GM19438 (cell line): ENCODE measurements around the gene DAB2IP.
A peak's percentile ranks its signal among the peaks of the same experiment; 100 is the strongest.

ENCODE experiments used
- ATAC-seq: cut with Tn5 transposase; IDR thresholded peaks from one replicate; pipeline ENCODE4 v1.9.1; 2021; ENCODE audit warnings: low read depth; ENCODE audit not compliant: unreplicated experiment

Gene DAB2IP

DNA sequence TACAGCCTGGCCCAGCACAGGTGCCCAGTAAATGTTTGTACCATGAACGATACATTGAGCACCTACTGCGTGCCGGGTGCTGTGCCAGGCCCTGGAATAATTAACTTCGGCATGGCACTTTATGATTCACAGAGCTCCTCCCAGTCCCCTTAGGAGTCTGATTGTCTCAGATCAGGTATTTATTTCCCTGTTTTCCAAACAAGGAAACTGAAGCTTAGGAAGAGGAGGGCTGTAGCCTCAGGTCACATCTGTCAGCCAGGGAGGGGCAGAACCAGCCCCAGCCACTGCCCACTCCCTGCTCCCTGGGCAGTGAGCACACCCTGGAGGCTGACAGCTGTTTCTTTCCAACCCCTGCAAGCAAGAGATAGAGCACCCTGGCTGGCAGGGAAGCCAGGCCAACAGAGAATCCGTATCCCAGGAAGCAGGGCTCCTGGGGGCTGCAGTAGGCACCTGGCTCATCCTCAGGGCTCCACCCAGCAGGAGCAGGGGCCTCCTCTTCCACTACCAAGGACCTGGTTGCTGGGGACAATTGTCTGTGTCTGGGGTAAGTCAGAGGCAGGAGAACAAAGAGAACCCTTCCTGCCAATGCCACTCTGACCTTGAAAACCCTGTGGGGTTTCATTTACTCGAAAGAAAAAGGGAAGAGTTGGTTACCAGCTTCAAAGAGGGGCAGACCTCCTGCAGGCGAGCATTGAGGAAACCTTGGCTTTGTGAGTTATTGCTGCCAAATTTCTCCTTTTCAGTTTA, 69.0 kb downstream of the DAB2IP start:
- no peak for ATAC-seq

DNA sequence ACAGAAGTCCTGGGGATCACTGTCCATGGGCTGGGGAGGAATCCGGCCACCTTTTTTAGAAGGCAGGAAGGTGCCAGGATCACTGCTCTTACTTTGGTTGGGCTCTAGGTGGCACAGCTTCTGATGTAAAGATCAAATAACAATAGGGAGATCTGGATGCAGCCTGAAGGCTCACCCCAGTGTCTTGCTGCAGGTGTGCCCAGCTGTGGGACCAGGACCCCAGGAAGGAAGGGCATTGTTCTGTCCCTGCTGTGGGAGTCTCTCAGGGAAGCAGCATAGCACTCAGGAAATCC, 69.6 kb downstream of the DAB2IP start:
- no peak for ATAC-seq

DNA sequence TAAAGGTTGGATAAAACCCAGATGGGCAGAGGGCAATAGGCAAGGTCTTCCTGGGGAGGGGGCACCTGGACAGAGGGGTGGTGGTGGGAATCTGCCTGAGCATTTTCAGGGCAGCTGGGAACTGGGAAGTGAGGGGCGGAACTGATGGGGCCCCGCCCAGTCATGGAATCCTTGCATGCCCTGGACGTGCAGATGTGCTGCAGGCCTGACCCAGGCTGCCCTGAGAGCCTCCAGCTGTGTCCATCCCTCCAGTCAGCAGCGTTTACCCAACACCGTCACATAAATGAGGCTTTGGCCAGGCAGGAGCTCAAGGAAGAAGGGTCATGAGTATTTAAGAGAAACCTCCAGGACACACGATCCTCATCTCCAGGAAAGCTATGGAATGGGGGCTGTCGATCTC, 70.3 kb downstream of the DAB2IP start:
- no peak for ATAC-seq

DNA sequence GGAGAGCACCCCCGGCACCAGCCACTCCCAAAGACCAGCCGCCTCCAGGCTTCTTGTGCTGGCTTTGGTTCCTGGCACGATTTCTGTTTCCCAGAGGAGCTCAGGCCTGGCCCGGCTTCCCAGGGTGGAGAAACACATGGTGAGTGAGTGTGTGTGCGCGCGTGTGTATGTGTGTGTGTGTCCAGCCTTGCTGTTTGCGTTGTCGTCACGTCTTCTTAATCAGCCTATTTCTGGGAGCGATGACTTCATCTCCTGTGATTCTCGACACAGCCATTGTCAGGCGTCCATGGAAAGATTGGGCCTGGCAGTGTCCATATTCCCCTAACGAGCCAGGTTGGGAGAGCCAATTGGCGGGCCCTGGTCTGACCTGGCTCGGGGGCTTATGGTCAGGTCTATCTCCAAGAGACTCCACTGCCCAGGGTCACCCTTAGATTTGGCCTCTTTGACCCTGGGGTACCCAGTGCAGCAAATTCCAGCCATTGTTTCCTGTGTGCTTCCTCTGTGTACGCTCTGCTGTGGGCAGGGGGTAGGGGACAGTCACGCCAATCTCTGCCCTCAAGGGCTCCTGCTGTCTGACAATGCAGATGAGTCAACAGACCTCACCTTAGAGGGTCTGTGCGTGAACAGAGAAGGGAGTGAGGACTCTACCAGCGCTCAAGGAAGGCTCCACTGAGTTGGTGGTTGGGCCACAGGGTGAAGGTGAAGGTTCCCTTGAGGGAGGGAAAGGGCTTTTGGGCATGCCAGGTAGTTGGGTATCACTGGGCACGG, 73.8 kb downstream of the DAB2IP start:
- no peak for ATAC-seq

DNA sequence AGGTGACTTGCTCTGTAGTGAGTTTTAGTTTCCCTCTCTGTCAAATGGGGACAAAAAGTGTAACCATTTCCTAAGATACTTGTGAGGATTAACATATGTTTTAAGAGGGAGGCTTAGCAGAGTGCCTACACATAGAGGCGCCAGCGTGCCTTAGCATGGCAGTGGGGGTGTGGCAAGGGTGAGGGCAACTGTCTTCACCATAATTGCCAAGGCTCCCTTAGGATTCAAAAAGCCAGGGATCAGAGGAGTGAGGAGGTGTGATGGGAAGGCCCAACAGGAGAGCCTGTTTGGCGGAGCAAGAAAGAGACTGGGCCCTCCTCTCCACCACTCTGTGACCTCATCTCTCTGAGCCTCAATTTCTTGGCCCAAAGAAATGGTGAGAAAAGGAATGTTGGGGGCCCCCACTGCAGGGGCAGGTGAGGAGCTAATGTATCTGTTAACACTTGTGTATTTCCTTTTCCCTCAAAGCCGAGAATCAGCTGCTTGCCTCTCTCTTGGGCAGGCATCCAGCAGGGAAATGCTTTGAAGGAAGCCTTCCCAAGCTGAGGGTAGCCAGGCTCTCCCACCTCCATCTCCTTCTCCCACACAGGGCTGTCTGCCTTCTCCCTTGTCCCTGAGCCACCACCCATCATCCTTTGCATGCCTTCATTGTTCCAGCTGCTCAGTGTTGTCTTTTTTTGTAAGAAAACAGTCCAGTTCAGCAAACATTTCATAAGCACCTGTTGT, 76.0 kb downstream of the DAB2IP start:
- no peak for ATAC-seq

DNA sequence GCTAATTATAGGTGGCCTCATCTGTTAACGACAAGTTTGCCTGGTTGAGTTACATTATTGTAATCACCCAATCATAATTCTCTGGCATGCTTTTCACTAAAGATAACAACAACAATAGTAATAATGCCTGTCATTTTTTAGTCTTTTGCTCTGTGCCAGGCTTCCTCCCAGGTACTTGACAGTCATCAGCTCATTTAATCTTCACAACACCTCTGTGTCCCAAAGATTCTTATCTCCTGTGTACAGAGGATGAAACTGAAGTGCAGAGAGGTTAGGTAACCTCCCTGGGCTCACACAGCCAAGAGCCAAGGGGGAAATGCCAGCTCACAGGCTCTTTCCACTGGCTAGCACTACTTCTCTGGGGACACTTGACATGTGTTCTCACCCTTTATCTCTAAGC, 77.5 kb downstream of the DAB2IP start:
- ATAC-seq, result no peak

DNA sequence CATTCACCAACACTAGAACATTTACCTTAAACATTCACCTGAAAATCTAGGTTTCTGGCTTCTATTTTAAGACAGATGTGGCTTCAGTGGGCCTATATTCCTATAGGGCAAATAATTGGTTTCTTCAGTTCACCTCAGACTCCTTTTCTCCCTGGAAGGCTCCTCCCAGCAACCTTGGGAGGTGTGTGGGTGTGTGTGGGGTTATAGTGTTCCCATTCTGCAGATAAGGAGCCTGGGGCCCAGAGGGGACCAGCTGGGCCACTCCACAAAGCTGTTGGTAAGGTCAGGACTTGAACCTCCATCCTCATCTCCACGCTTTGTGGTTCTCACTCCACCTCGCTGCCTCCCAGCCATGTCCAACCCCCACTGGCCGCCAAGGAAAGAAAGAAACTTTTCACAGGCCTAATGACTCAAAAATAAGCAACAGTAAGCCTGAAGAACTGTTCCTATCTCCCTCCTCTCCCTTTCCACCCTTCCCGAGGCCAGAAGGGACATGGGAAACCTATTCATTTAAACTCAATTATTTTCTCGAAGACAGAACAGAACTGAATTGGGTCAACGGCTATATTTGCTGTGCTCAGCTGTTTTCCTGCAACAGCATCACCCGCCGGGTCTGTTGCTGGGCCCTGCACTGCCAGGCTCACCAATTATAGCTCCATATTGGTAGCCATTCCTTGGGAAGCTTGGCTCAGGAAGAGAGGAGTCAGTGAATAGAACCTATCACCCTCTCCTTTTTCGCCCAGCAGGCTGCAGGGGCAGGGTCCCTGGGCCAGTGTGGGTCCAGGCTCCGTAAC, 78.5 kb downstream of the DAB2IP start:
- ATAC-seq, result no peak

DNA sequence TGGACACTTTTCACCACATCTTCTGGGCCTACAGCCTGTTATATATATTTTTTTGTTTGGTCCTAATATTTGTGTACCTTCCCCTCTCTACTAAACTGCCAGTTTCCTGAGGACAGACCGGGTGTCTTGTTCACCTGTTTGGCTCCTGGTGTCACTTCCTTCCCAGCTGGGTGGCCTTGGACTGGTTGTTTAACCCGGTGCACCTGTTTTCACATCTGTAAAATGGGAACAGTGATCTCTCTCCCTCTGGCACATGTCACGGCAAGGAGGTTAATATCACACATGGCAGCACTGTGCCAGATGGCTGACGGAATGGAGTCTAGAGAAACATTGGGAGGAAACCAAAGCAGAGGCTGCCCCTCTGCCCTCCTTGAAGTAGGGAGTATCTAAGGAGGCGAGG, 79.7 kb downstream of the DAB2IP start:
- no peak for ATAC-seq

DNA sequence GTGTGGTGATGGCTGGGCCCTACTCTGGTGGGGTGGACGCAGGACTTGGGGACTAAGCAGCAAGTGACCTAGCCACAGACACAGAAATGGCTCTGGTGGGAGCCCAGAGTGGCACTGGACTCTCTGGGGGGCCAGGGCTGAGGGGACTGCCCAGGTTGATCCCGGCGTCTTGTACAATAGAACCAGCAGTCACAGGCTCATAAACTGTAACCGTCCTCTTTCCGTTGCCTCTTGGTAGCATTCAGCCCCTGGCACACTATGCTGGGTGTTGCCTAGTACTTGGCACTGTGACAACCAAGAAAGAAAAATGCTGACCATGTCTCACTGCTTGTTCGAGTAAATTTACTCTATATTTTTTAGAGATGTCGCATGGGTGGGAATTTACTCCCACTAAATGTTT, 80.5 kb downstream of the DAB2IP start:
- no peak for ATAC-seq

DNA sequence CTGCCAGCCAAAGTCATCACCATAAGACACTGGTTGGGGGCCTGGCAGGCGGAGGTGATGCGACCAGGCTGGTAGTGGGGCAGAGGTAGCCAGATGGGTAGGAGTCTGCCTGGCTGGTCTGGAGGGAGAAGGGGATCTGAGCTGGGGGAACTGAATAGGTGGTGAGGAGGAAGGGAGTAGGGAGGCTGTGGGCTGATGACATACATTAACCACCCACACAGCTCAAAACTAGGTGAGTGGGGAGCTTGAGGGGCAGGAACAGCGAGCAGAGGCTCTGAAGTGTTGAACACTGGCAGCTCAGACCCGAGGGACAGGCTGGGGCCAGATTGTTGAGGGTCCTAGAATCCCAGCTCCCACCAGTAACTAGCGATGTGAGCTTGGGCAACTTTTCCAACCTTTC, 81.0 kb downstream of the DAB2IP start:
- ATAC-seq, result no peak

DNA sequence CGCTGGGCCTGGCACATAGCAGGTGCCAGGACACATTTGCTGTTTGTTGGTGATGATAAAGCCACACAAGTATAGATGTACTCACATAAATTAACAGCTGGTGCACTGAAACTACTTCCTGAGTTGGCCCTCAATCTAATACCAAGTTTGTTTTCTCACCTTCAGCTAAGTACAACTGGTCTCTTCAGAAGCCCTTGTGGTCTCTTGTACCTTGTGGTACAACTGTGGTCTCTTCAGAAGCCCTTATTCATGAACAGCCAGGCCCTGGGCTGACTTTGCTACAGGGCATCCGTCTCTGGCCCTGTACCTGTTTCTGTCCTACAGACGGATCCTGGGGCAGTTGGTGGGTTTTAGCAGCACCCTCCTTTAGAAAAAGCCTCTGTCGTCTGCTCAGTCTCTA, 81.5 kb downstream of the DAB2IP start:
- no peak for ATAC-seq

DNA sequence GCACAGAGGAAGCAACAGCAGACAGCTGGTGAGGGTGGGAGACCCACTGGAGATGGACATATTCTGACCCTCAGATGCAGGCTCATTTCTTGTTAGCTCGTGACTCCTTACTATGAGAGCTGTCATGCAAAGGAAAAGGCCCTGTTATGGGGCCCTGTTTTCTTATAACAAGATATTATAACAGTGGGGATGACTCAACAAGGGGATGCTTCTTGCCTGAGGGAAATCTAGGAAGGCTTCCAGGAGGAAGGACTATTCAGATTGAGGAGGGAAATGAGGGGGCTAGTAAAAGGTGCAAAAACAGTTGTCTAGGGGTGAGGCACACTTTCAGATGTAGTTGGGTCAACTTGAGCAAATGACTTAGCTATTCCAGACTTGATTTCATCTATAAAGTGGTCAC, 83.0 kb downstream of the DAB2IP start:
- no peak for ATAC-seq

DNA sequence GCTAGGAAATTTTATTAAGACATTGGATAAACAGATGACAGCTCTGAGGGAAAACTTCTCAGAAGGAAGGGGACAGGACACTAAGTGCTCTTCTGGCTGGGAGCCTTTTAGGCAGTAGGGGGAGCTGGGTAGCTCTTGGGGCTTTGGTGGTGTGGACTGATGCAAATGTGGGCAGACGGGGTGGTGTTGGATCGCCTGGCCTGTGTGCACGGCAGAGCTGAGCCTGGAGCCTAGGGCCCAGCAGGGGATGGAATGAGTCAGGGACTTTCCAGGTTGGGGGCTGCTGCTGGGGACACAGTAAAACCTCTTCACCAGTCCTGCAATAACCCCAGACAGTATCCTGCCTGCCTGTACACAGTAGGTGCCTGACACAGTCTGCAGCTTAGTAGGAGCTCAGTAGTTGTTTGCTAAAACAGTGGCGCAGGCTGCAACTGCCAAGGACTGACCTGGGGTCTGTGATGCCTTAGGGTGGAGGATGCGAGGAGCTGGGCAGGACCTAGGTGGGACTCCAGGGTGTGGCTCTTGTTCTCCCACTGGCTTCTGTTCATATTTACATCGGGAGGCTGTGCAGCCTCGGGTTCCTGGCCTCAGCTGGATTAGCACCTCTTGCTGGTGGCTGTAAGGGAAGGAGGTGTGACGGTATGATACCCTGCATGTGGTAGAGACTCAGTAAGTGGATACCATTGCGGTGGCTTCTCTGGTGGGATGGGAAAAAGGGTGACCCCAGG, 83.8 kb downstream of the DAB2IP start:
- ATAC-seq, result peak; percentile 56

DNA sequence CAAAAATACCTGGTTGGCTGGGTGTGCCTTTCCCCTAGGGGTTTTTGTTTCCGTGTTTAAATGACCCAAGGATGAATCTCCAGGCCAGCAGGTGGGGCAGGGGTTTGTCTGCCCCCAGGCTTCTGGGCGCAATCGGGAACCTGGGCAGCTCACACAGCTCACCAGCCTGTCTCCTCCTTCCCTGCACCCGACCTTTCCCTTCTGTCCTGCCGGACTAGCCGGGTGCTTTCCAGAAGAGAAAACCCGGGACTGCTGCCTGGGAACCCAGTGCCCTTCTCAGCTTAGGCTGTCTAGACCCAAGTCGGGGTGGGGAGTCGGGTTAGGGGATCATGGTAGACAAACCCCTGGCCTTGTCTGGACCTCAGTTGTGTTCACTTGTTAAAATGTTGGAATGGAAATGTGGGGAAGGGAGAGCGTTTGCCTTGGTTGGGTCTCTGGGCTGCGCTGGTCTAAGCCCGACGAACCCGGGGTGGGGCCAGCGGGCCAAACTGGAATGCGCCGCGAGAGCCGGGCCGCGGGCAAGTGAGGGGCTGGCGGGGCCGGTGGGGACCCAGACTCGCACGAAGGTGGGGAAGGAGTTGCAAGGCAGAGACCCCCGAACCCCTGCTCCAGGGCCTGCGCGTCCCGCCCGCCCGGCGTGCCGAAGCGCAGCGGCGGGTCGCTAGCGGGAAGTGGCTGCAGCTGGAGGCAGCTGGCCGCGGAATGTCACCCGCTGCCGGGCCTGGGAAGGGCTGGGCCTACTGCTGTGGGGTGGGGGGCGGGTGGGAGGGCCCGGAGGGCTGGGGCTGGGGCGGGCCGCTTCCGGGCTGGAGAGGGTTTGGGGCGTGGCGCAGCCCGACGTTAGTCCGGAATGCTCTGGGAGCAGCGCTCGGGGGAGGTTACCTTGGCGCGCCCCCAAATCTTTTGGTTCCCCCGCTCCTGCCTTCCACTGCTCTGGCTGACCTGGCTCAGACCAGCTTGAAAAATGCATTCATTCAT, 84.6 kb downstream of the DAB2IP start:
- no peak for ATAC-seq

DNA sequence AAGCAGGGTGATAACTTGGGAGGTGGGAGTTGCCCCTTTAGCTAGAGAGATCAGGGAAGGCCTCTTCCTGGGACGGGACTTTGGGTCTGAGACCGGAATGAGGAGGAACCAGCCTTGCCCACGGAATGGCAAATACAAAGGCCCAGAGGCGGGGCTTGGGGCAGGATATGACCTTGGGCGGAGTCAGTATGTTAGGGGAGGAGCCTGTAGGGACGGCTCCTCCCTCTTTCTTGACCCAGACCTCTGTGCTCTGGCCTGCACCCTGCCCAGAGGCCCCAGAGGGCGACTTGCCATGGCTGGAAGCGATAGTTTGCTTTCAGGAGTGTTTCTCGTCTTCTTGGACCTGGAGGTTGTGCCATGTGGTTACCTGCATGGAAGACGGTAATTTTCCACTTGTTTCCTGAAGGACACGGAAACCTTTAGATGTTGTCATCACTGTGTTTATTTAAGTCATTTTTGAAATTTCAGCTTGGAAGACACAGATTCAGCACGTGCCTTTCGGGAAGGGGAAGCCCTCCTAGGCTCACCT, 85.6 kb downstream of the DAB2IP start:
- no peak for ATAC-seq

DNA sequence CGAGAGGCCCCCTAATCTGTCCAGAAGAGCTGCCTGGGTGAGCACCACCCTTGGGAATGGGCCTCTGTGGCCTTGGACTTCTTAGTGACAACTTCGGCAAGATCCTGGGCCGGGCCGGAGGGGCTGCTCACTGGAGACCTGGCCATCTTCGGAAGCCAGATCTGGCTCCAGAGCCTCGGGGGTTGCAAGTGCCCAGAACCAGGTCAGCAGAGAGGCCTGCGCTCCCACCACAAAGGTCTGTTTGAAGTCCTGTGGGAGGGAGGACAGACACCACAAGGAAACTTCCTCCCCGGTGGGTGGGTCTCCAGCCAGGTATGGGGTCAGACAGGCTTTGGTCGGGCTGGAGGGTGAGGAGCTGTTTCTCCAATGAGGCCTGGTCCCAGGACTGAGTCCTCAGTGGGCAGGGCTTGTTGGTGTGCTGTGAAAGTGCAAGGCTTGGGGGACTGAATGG, 86.1 kb downstream of the DAB2IP start:
- ATAC-seq, result no peak

DNA sequence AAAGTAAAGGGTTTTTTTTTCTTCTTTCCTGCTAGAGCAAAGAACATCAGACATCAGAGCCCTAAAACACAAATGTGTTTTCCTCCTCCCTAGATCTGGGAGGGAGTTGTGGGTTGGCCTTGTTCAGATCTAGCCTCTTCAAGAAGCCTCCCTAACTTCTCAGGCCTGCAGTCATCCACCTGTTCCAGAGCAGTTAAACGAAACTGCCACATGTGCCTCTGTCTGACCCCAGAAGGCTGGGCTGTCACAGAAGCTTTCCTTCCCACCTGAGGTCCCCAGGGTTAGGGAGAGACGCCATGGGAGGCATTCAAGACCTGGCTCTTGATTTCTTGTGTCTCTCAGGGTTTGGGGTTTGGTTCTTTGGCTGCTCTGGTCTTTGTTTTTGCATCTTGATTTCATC, 87.0 kb downstream of the DAB2IP start:
- no peak for ATAC-seq

DNA sequence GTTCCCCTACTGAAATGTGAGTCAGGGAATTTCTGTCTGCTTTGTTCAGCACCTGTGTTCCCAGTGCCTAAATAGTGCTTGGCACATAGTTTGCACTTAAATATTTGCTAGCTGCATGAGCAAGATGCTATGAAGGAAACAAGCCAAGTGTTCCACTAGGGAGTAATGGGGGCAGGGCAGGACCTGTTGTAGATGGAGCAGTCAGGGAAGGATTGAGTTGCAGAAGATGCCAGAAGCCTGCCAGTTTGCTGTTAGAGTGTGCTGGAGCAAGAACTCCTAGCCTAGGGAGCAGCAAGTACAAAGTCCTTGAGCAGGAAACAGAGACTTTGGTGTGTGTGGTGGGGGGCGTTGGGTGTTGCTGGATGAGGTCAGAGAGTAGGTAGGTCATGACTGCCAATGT, 87.5 kb downstream of the DAB2IP start:
- no peak for ATAC-seq

DNA sequence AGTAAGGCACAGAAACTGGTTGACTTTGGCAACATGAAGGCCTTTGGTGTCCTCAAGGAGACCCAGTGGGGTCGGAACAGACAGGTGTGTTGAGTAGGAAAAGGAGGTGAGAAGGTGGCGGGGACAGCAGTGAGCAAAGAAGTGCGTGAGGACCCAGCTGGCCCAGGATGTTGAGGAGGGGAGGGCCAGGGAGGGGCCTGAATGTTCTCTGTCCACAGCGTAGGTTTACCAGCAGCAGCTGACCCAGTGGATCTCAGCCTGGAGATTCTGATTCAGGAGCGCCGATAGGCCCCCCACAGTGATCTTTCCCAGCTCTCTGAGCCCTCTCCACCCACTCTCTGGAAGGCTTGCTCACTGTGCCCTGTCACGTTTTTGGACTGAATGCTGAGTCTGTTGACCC, 88.5 kb downstream of the DAB2IP start:
- ATAC-seq, result no peak
